HepG2 (cell line): Measurements from ENCODE around the gene SORL1-AS1.
"Not testable (repeated sequence)": the region's sequence is repeated elsewhere in the genome, so short reads cannot be mapped to it uniquely, and the experiment has no call there.

Experiments
- ATAC-seq: fragments of 200-7000 bp; cut with Tn5 transposase; 3 replicates; pipeline ENCODE4 v1.9.1; 2020; ENCODE audit warnings: mild to moderate bottlenecking, moderate library complexity
- BruUV-seq: library from RNA; stranded (reverse); fragments of 400-500 nt; replicated peaks from 2 replicates; lab custom pipeline; 2021; lab: Mats Ljungman, UMichigan
- CTCF ChIA-PET: fragments of 300-600 bp; formaldehyde crosslinking; extraction: SDS; loops from one replicate; lab custom pipeline; 2021; ENCODE audit warnings: low total read pairs, inconsistent platforms, low intra/inter-chr PET ratio; lab: Yijun Ruan, JAX
- POLR2A ChIA-PET: fragments of 350-600 bp; sonication (Branson Sonifier 250); formaldehyde crosslinking; loops from one replicate; lab custom pipeline; 2020; ENCODE audit warnings: antibody characterized with exemption, inconsistent platforms; lab: Yijun Ruan, JAX
- DNase-seq: peaks from one replicate; pipeline ENCODE4 v3.0.0-alpha.2; 2015; ENCODE audit warnings: low spot score
- FAIRE-seq: peaks from 3 replicates; lab custom pipeline; 2011; peaks lifted over from hg19 to GRCh38; lab: Jason Lieb, UNC
- H2AFZ ChIP-seq: one replicate; pipeline ENCODE4 v1.6.1; 2011; ENCODE audit warnings: low read length, inconsistent platforms
- H3K27ac ChIP-seq: fragments of 300-600 bp; 3 replicates; pipeline ENCODE4 v1.8.0; 2011; ENCODE audit warnings: mixed run types, mild to moderate bottlenecking, mixed read lengths, low read length, inconsistent platforms; ENCODE audit not compliant: insufficient read depth; ENCODE audit errors: extremely low read length
- H3K27me3 ChIP-seq, 2 experiments: fragments of 200-600 bp in 1 of 2; 2 replicates in 1 of 2; 3 replicates in 1 of 2; pipeline versions ENCODE4 v1.6.0 to v1.8.0; 2011; ENCODE audit warnings: low read length in 2 of 2, mild to moderate bottlenecking in 2 of 2, moderate library complexity in 2 of 2, inconsistent platforms in 1 of 2; ENCODE audit not compliant: insufficient read depth in 2 of 2, control insufficient read depth in 1 of 2
- H3K36me3 ChIP-seq, 2 experiments: fragments of 200-600 bp in 1 of 2; replicated peaks in 1 of 2; 2 replicates in 1 of 2; 3 replicates in 1 of 2; pipeline versions ENCODE4 v1.5.1 to v1.8.0; 2011; ENCODE audit warnings: low read length in 2 of 2, inconsistent platforms in 1 of 2; ENCODE audit not compliant: insufficient read depth in 2 of 2, control insufficient read depth in 1 of 2
- H3K4me1 ChIP-seq: 2 replicates; pipeline ENCODE4 v1.5.1; 2012; ENCODE audit warnings: low read length, inconsistent platforms; ENCODE audit not compliant: insufficient read depth
- H3K4me2 ChIP-seq: 2 replicates; pipeline ENCODE4 v1.6.0; 2011; ENCODE audit warnings: low read depth, low read length, inconsistent platforms
- H3K4me3 ChIP-seq, 3 experiments: fragments of 200-600 bp in 1 of 3; sonication (generic), shearing (Covaris generic) in 1 of 3; replicated peaks in 1 of 3; 2 replicates each; pipeline ENCODE4 v1.5.1; 2011 to 2016; ENCODE audit warnings: low read length in 3 of 3, inconsistent platforms in 2 of 3, low read depth in 2 of 3, mild to moderate bottlenecking in 2 of 3, control low read depth in 1 of 3, mixed read lengths in 1 of 3; ENCODE audit not compliant: insufficient read depth in 1 of 3
- H3K79me2 ChIP-seq: one replicate; pipeline ENCODE4 v1.6.1; 2011; ENCODE audit warnings: low read length, inconsistent platforms; ENCODE audit not compliant: insufficient read depth
- H3K9ac ChIP-seq: 2 replicates; pipeline ENCODE4 v1.6.0; 2011; ENCODE audit warnings: mild to moderate bottlenecking, low read depth, low read length, inconsistent platforms; ENCODE audit not compliant: insufficient read depth
- H3K9me3 ChIP-seq: 2 replicates; pipeline ENCODE4 v1.5.1; 2012; ENCODE audit warnings: mild to moderate bottlenecking, low read length
- H4K20me1 ChIP-seq: 2 replicates; pipeline ENCODE4 v1.6.0; 2011; ENCODE audit warnings: inconsistent platforms, mild to moderate bottlenecking, low read length, moderate library complexity; ENCODE audit not compliant: insufficient read depth
- IRF2 ChIP-seq: IDR thresholded peaks from 2 replicates; pipeline ENCODE4 v1.6.1; 2018; ENCODE audit warnings: missing genetic modification reagents, missing compliant biosample characterization
- MIER2 ChIP-seq: IDR thresholded peaks from 2 replicates; pipeline ENCODE4 v1.6.1; 2016; ENCODE audit warnings: missing biosample characterization, missing genetic modification reagents
- SIX1 ChIP-seq: sonication (generic); formaldehyde crosslinking; IDR thresholded peaks from 2 replicates; pipeline ENCODE4 v1.4.0; 2020; ENCODE audit warnings: missing genetic modification reagents, borderline replicate concordance
- ZNF432 ChIP-seq: sonication (generic); formaldehyde crosslinking; IDR thresholded peaks from 2 replicates; pipeline ENCODE4 v1.5.0; 2020; ENCODE audit warnings: missing genetic modification reagents, mild to moderate bottlenecking, borderline replicate concordance
- ZNF546 ChIP-seq: sonication (generic); formaldehyde crosslinking; conservative IDR thresholded peaks from 2 replicates; pipeline ENCODE4 v1.8.1; 2023; ENCODE audit warnings: mild to moderate bottlenecking, missing genetic modification reagents
- WGBS: methylation state at CpG from one replicate; pipeline ENCODE4 v1.1.6; 2017; ENCODE audit warnings: low lambda C conversion rate; 5-methylcytosine and 5-hydroxymethylcytosine counted together
- in situ Hi-C: cut with HindIII; loops from 2 replicates; pipeline ENCODE4 v1.10.0; 2017; ENCODE audit warnings: low pct_unique_long_range_greater_than_20kb; ENCODE audit not compliant: extremely low pct_ligation_motif_present
- intact Hi-C: fragments of 100-400 bp; cut with micrococcal nuclease; formaldehyde crosslinking; loops from one replicate; pipeline ENCODE4 v1.10.0; 2022; ENCODE audit not compliant: unreplicated experiment
- TF ChIP-seq, protein P1 (sequence below): sonication (generic); formaldehyde crosslinking; IDR thresholded peaks from 2 replicates; pipeline ENCODE4 v1.5.1; 2020; ENCODE audit warnings: mild to moderate bottlenecking, missing genetic modification reagents, borderline replicate concordance
- TF ChIP-seq, protein P2 (sequence below): sonication (generic); formaldehyde crosslinking; IDR thresholded peaks from 2 replicates; pipeline ENCODE4 v1.4.0; 2020; ENCODE audit warnings: missing genetic modification reagents

Gene SORL1-AS1

DNA sequence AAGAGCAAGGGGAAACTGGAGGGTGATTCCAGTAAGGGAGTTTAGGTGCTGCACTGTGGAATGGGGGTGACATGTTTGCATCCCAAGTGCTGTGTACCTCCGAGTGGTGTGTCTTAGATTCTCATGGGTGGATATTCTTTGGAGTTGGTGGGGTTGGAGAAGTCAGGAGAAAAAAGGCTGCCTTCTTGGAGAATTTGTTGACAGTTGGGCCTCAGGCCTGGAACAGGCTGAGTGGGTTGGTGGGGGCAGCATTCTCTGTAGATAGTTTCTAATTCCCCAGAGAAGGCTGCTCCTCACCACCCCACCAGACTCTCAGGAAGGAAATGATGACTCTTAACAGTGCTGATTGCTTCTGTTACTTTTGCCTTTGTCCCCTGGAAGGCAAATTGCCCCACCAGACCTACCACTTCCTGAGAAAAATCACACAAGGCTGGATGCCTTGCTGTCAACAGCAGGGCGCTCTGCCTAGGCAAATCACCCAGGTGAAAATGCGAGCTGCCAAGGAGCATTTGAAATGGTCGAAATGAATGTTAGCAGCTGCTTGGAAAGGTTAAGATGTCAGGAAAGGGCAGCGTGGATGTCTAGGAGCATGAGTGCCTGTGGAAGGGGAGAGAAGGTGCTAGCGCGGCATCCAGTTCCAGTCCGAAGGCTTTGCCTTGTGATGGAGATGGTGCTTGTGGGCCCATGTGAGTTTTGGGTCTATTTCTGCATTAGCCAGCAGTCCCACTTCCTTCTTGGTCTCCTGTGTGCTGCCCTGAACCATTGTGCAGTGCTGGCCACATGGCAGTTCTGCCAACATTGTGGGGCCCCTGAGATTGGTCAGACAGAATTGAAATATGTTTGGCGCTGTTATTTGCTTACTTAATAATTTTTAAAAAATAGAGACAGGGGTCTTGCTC, 29.7 kb upstream of the SORL1-AS1 start:
- TF ChIP-seq SIX1 (CRISPR knock-in tag): no peak
- no peak for TF ChIP-seq ZNF546 (CRISPR knock-in tag)
- TF ChIP-seq, protein P1, sequence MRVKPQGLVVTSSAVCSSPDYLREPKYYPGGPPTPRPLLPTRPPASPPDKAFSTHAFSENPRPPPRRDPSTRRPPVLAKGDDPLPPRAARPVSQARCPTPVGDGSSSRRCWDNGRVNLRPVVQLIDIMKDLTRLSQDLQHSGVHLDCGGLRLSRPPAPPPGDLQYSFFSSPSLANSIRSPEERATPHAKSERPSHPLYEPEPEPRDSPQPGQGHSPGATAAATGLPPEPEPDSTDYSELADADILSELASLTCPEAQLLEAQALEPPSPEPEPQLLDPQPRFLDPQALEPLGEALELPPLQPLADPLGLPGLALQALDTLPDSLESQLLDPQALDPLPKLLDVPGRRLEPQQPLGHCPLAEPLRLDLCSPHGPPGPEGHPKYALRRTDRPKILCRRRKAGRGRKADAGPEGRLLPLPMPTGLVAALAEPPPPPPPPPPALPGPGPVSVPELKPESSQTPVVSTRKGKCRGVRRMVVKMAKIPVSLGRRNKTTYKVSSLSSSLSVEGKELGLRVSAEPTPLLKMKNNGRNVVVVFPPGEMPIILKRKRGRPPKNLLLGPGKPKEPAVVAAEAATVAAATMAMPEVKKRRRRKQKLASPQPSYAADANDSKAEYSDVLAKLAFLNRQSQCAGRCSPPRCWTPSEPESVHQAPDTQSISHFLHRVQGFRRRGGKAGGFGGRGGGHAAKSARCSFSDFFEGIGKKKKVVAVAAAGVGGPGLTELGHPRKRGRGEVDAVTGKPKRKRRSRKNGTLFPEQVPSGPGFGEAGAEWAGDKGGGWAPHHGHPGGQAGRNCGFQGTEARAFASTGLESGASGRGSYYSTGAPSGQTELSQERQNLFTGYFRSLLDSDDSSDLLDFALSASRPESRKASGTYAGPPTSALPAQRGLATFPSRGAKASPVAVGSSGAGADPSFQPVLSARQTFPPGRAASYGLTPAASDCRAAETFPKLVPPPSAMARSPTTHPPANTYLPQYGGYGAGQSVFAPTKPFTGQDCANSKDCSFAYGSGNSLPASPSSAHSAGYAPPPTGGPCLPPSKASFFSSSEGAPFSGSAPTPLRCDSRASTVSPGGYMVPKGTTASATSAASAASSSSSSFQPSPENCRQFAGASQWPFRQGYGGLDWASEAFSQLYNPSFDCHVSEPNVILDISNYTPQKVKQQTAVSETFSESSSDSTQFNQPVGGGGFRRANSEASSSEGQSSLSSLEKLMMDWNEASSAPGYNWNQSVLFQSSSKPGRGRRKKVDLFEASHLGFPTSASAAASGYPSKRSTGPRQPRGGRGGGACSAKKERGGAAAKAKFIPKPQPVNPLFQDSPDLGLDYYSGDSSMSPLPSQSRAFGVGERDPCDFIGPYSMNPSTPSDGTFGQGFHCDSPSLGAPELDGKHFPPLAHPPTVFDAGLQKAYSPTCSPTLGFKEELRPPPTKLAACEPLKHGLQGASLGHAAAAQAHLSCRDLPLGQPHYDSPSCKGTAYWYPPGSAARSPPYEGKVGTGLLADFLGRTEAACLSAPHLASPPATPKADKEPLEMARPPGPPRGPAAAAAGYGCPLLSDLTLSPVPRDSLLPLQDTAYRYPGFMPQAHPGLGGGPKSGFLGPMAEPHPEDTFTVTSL: no peak
- TF ChIP-seq, protein P2, sequence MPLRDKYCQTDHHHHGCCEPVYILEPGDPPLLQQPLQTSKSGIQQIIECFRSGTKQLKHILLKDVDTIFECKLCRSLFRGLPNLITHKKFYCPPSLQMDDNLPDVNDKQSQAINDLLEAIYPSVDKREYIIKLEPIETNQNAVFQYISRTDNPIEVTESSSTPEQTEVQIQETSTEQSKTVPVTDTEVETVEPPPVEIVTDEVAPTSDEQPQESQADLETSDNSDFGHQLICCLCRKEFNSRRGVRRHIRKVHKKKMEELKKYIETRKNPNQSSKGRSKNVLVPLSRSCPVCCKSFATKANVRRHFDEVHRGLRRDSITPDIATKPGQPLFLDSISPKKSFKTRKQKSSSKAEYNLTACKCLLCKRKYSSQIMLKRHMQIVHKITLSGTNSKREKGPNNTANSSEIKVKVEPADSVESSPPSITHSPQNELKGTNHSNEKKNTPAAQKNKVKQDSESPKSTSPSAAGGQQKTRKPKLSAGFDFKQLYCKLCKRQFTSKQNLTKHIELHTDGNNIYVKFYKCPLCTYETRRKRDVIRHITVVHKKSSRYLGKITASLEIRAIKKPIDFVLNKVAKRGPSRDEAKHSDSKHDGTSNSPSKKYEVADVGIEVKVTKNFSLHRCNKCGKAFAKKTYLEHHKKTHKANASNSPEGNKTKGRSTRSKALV (CRISPR knock-in tag): no peak
- TF ChIP-seq ZNF432 (CRISPR knock-in tag): no peak
- no peak for TF ChIP-seq IRF2
- TF ChIP-seq MIER2 (CRISPR knock-in tag): no peak
- H3K9me3 ChIP-seq: no peaks in the 10 kb centered on the region
- WGBS: 100% methylated on average over 9 of the region's 9 CpGs
- no peaks in the 10 kb centered on the region for H3K27me3 ChIP-seq
- FAIRE-seq (no peak), DNase-seq (no peak), ATAC-seq (no peak)
- peaks cover 1% of the 10 kb centered on the region for H3K79me2 ChIP-seq
- H2AFZ ChIP-seq: no peak overlapping the region
- peaks cover 38 to 62% of the 10 kb centered on the region in 2 experiments for H3K36me3 ChIP-seq
- ChIA-PET POLR2A (no interaction called here), CTCF (no interaction called here)
- H3K4me1 ChIP-seq: peaks cover 8% of the 10 kb centered on the region; the same call in 1 of the 2 replicates
- no peak overlapping the region for H3K27ac ChIP-seq
- BruUV-seq: no TSS peak
- in situ Hi-C loops (no loop called here), intact Hi-C loops (no loop called here)
- peaks cover 12% of the 10 kb centered on the region; the same call in 1 of the 2 replicates for H4K20me1 ChIP-seq
- no peak overlapping the region for H3K9ac ChIP-seq
- no peak overlapping the region for H3K4me3 ChIP-seq
- no peak overlapping the region for H3K4me2 ChIP-seq

DNA sequence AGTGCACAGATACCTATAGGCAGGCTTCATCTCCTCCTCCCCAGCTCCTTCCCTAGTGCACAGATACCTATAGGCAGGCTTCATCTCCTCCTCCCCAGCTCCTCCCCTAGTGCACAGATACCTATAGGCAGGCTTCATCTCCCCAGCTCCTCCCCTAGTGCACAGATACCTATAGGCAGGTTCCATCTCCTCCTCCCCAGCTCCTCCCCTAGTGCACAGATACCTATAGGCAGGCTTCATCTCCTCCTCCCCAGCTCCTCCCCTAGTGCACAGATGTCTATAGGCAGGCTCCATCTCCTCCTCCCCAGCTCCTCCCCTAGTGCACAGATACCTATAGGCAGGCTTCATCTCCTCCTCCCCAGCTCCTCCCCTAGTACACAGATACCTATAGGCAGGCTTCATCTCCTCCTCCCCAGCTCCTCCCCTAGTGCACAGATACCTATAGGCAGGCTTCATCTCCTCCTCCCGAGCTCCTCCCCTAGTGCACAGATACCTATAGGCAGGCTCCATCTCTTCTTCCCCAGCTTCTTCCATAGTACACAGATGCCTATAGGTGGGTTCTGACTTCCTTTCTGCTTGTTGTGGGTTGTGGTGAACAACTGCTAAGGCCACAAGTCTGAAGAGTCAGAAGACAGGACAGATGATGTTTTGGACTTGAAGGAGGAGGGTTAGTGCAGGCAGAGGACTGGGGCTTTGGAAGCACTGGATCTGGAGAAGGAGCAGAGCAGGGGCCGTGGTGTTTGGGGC, 28.9 kb upstream of the SORL1-AS1 start:
- H3K4me2 ChIP-seq, FAIRE-seq, POLR2A ChIA-PET, H3K79me2 ChIP-seq, H3K9me3 ChIP-seq, H3K27ac ChIP-seq, in situ Hi-C loops, ATAC-seq, H3K9ac ChIP-seq, H3K27me3 ChIP-seq, H3K4me3 ChIP-seq, H2AFZ ChIP-seq, intact Hi-C loops, BruUV-seq, CTCF ChIA-PET, DNase-seq: not testable (repeated sequence)
- peaks cover 13% of the 10 kb centered on the region; the same call in 1 of the 2 replicates for H4K20me1 ChIP-seq
- peaks cover 15% of the 10 kb centered on the region for H3K4me1 ChIP-seq
- WGBS: 89% methylated on average over 2 of the region's 2 CpGs
- peaks cover 32 to 62% of the 10 kb centered on the region in 2 experiments for H3K36me3 ChIP-seq
